HepG2 (cell line): ENCODE results near the gene PPEF2. TPM values are rescaled to one million over a fixed set of nuclear protein-coding genes. Genes with fewer than 3 reads are reported as not detected.

Experiments used
- ATAC-seq: fragments of 200-7000 bp; cut with Tn5 transposase; 3 replicates; pipeline ENCODE4 v1.9.1; 2020; ENCODE audit warnings: mild to moderate bottlenecking, moderate library complexity
- BruUV-seq: library from RNA; stranded (reverse); fragments of 400-500 nt; replicated peaks from 2 replicates; lab custom pipeline; 2021; lab: Mats Ljungman, UMichigan
- CTCF ChIA-PET: fragments of 300-600 bp; formaldehyde crosslinking; extraction: SDS; loops from one replicate; lab custom pipeline; 2021; ENCODE audit warnings: low total read pairs, inconsistent platforms, low intra/inter-chr PET ratio; lab: Yijun Ruan, JAX
- POLR2A ChIA-PET: fragments of 350-600 bp; sonication (Branson Sonifier 250); formaldehyde crosslinking; loops from one replicate; lab custom pipeline; 2020; ENCODE audit warnings: antibody characterized with exemption, inconsistent platforms; lab: Yijun Ruan, JAX
- DNase-seq: peaks from one replicate; pipeline ENCODE4 v3.0.0-alpha.2; 2015; ENCODE audit warnings: low spot score
- FAIRE-seq: peaks from 3 replicates; lab custom pipeline; 2011; peaks lifted over from hg19 to GRCh38; lab: Jason Lieb, UNC
- H2AFZ ChIP-seq: one replicate; pipeline ENCODE4 v1.6.1; 2011; ENCODE audit warnings: low read length, inconsistent platforms
- H3K27ac ChIP-seq: fragments of 300-600 bp; 3 replicates; pipeline ENCODE4 v1.8.0; 2011; ENCODE audit warnings: mixed run types, mild to moderate bottlenecking, mixed read lengths, low read length, inconsistent platforms; ENCODE audit not compliant: insufficient read depth; ENCODE audit errors: extremely low read length
- H3K27me3 ChIP-seq, 2 experiments: fragments of 200-600 bp in 1 of 2; 2 replicates in 1 of 2; 3 replicates in 1 of 2; pipeline versions ENCODE4 v1.6.0 to v1.8.0; 2011; ENCODE audit warnings: low read length in 2 of 2, mild to moderate bottlenecking in 2 of 2, moderate library complexity in 2 of 2, inconsistent platforms in 1 of 2; ENCODE audit not compliant: insufficient read depth in 2 of 2, control insufficient read depth in 1 of 2
- H3K36me3 ChIP-seq, 2 experiments: fragments of 200-600 bp in 1 of 2; replicated peaks in 1 of 2; 2 replicates in 1 of 2; 3 replicates in 1 of 2; pipeline versions ENCODE4 v1.5.1 to v1.8.0; 2011; ENCODE audit warnings: low read length in 2 of 2, inconsistent platforms in 1 of 2; ENCODE audit not compliant: insufficient read depth in 2 of 2, control insufficient read depth in 1 of 2
- H3K4me1 ChIP-seq: 2 replicates; pipeline ENCODE4 v1.5.1; 2012; ENCODE audit warnings: low read length, inconsistent platforms; ENCODE audit not compliant: insufficient read depth
- H3K4me2 ChIP-seq: 2 replicates; pipeline ENCODE4 v1.6.0; 2011; ENCODE audit warnings: low read depth, low read length, inconsistent platforms
- H3K4me3 ChIP-seq, 3 experiments: fragments of 200-600 bp in 1 of 3; sonication (generic), shearing (Covaris generic) in 1 of 3; replicated peaks in 1 of 3; 2 replicates each; pipeline ENCODE4 v1.5.1; 2011 to 2016; ENCODE audit warnings: low read length in 3 of 3, inconsistent platforms in 2 of 3, low read depth in 2 of 3, mild to moderate bottlenecking in 2 of 3, control low read depth in 1 of 3, mixed read lengths in 1 of 3; ENCODE audit not compliant: insufficient read depth in 1 of 3
- H3K79me2 ChIP-seq: one replicate; pipeline ENCODE4 v1.6.1; 2011; ENCODE audit warnings: low read length, inconsistent platforms; ENCODE audit not compliant: insufficient read depth
- H3K9ac ChIP-seq: 2 replicates; pipeline ENCODE4 v1.6.0; 2011; ENCODE audit warnings: mild to moderate bottlenecking, low read depth, low read length, inconsistent platforms; ENCODE audit not compliant: insufficient read depth
- H3K9me3 ChIP-seq: 2 replicates; pipeline ENCODE4 v1.5.1; 2012; ENCODE audit warnings: mild to moderate bottlenecking, low read length
- H4K20me1 ChIP-seq: 2 replicates; pipeline ENCODE4 v1.6.0; 2011; ENCODE audit warnings: inconsistent platforms, mild to moderate bottlenecking, low read length, moderate library complexity; ENCODE audit not compliant: insufficient read depth
- ATF7 ChIP-seq, 2 experiments: fragments of 450-650 bp in 1 of 2; sonication (generic) in 1 of 2; formaldehyde crosslinking in 1 of 2; IDR thresholded peaks; 2 replicates each; pipeline versions ENCODE4 v1.4.0 to v1.6.1; 2016 to 2020; ENCODE audit warnings: antibody characterized with exemption in 1 of 2, mild to moderate bottlenecking in 1 of 2, missing genetic modification reagents in 1 of 2
- CEBPG ChIP-seq: IDR thresholded peaks from 2 replicates; pipeline ENCODE4 v1.6.1; 2016
- FOSL1 ChIP-seq: sonication (generic); formaldehyde crosslinking; IDR thresholded peaks from 2 replicates; pipeline ENCODE4 v1.9.0; 2021; ENCODE audit warnings: missing genetic modification reagents, borderline replicate concordance
- FOSL2 ChIP-seq: sonication (generic); formaldehyde crosslinking; IDR thresholded peaks from 2 replicates; pipeline ENCODE4 v1.4.0; 2020; ENCODE audit warnings: missing genetic modification reagents
- NAIF1 ChIP-seq: sonication (generic); formaldehyde crosslinking; IDR thresholded peaks from 2 replicates; pipeline ENCODE4 v1.5.0; 2020; ENCODE audit warnings: mild to moderate bottlenecking, missing genetic modification reagents, borderline replicate concordance
- NCOA2 ChIP-seq: sonication (generic); formaldehyde crosslinking; IDR thresholded peaks from 2 replicates; pipeline ENCODE4 v1.8.0; 2022; ENCODE audit warnings: inconsistent platforms
- NPAS2 ChIP-seq: sonication (generic); formaldehyde crosslinking; IDR thresholded peaks from 2 replicates; pipeline ENCODE4 v1.8.0; 2022; ENCODE audit warnings: mild to moderate bottlenecking, missing genetic modification reagents, borderline replicate concordance
- NR2F6 ChIP-seq, 2 experiments: IDR thresholded peaks; 2 replicates each; pipeline ENCODE4 v1.6.1; 2016; ENCODE audit warnings: antibody characterized with exemption in 1 of 2, mild to moderate bottlenecking in 1 of 2
- SALL1 ChIP-seq: sonication (generic); formaldehyde crosslinking; IDR thresholded peaks from 2 replicates; pipeline ENCODE4 v1.8.0; 2022; ENCODE audit warnings: mild to moderate bottlenecking, missing genetic modification reagents
- SAP130 ChIP-seq: IDR thresholded peaks from 2 replicates; pipeline ENCODE4 v1.6.1; 2016; ENCODE audit warnings: low read depth
- SMYD3 ChIP-seq: sonication (generic); formaldehyde crosslinking; IDR thresholded peaks from 2 replicates; pipeline ENCODE4 v1.8.1; 2023; ENCODE audit warnings: mild to moderate bottlenecking, missing genetic modification reagents
- SOX6 ChIP-seq, 2 experiments: fragments of 450-650 bp in 1 of 2; sonication (generic) in 1 of 2; formaldehyde crosslinking in 1 of 2; IDR thresholded peaks; 2 replicates each; pipeline versions ENCODE4 v1.4.0 to v1.6.1; 2017 to 2020; ENCODE audit warnings: antibody characterized with exemption in 1 of 2, mild to moderate bottlenecking in 1 of 2, missing genetic modification reagents in 1 of 2
- TEAD3 ChIP-seq: optimal IDR thresholded peaks from 2 replicates; pipeline ENCODE3; 2016; ENCODE audit warnings: borderline replicate concordance
- TSC22D2 ChIP-seq: sonication (generic); formaldehyde crosslinking; IDR thresholded peaks from 2 replicates; pipeline ENCODE4 v1.5.1; 2020; ENCODE audit warnings: missing genetic modification reagents, mild to moderate bottlenecking, borderline replicate concordance
- ZNF12 ChIP-seq: sonication (generic); formaldehyde crosslinking; IDR thresholded peaks from 2 replicates; pipeline ENCODE4 v1.5.0; 2020; ENCODE audit warnings: missing genetic modification reagents
- ZNF446 ChIP-seq: sonication (generic); formaldehyde crosslinking; IDR thresholded peaks from 2 replicates; pipeline ENCODE4 v1.5.0; 2020; ENCODE audit warnings: mild to moderate bottlenecking, missing genetic modification reagents
- ZNF550 ChIP-seq: sonication (generic); formaldehyde crosslinking; IDR thresholded peaks from 2 replicates; pipeline ENCODE4 v1.4.0; 2020; ENCODE audit warnings: mild to moderate bottlenecking, missing genetic modification reagents, borderline replicate concordance
- ZNF629 ChIP-seq: sonication (generic); formaldehyde crosslinking; conservative IDR thresholded peaks from 2 replicates; pipeline ENCODE4 v1.5.0; 2020; ENCODE audit warnings: missing genetic modification reagents
- ZNF773 ChIP-seq: sonication (generic); formaldehyde crosslinking; IDR thresholded peaks from 2 replicates; pipeline ENCODE4 v1.4.0; 2020; ENCODE audit warnings: missing genetic modification reagents, borderline replicate concordance
- ZNF788 ChIP-seq: sonication (generic); formaldehyde crosslinking; IDR thresholded peaks from 2 replicates; pipeline ENCODE4 v1.5.0; 2020; ENCODE audit warnings: mild to moderate bottlenecking, missing genetic modification reagents, borderline replicate concordance
- WGBS: methylation state at CpG from one replicate; pipeline ENCODE4 v1.1.6; 2017; ENCODE audit warnings: low lambda C conversion rate; 5-methylcytosine and 5-hydroxymethylcytosine counted together
- in situ Hi-C: cut with HindIII; loops from 2 replicates; pipeline ENCODE4 v1.10.0; 2017; ENCODE audit warnings: low pct_unique_long_range_greater_than_20kb; ENCODE audit not compliant: extremely low pct_ligation_motif_present
- intact Hi-C: fragments of 100-400 bp; cut with micrococcal nuclease; formaldehyde crosslinking; loops from one replicate; pipeline ENCODE4 v1.10.0; 2022; ENCODE audit not compliant: unreplicated experiment
- polyA plus RNA-seq, 8 experiments: library from polyadenylated mRNA; depleted of rRNA in 3 of 8; stranded (reverse) in 7 of 8; unstranded in 1 of 8; fragments of >200 nt; fragmentation: Illumina TruSeq in 4 of 8; extraction: Trizol in 4 of 8; gene quantifications; 2 replicates each; pipeline versions ENCODE4 v1.2.1 to v1.2.3, GENCODE V29; 2011 to 2016; ENCODE audit warnings: low read depth in 4 of 8, missing spikeins in 1 of 8, mixed read lengths in 1 of 8; ENCODE audit not compliant: insufficient read depth in 1 of 8
- total RNA-seq, 5 experiments: library from RNA; depleted of rRNA; stranded (reverse); fragments of >200 nt; fragmentation: Illumina TruSeq; extraction: Trizol; gene quantifications; 2 replicates each; pipeline ENCODE4 v1.2.3, GENCODE V29; 2016; ENCODE audit warnings: low read depth in 1 of 5
- TF ChIP-seq, protein P1 (sequence below): sonication (generic); formaldehyde crosslinking; conservative IDR thresholded peaks from 2 replicates; pipeline ENCODE4 v1.4.0; 2020; ENCODE audit warnings: missing genetic modification reagents
- TF ChIP-seq, protein P2 (sequence below): sonication (generic); formaldehyde crosslinking; conservative IDR thresholded peaks from 2 replicates; pipeline ENCODE4 v1.4.0; 2020; ENCODE audit warnings: mild to moderate bottlenecking, missing genetic modification reagents, moderate library complexity

The PPEF2 gene
- total and polyA plus RNA-seq, 2 of the 13 experiments (the other 11 are each of a cell fraction or from before 2014, with no cell fraction given): 0.01 TPM; not detected in 1

DNA sequence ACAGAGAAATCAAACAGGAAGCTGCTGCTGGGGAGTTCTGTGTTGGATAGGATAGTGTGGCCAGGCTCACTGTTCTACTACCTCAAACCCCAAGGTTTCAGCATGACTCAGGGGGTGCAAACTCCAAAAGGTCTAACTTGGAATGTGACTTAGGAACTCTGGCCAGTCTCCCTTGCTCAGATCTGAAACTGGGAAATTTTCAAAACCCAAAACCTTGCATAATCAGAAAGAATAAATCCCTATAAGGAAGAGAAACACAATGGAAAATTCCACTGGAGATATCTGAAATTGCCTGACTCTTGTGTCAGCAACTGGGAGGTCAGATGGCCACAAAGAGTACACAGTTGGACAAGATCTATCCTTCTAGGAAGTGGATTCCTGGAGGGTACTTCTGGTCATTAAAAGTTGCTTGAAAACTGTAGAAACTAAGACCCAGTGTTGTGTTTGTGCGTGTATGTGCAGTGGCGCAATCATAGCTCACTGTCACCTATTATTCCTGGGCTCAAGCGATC, 58.0 kb downstream of the PPEF2 start:
- 20% methylated on average over 3 of the region's 3 CpGs for WGBS
- Histone ChIP-seq H2AFZ (no peak overlapping the region), H3K79me2 (no peaks in the 10 kb centered on the region), H3K9ac (0 out of 2 replicates have a peak overlapping the region, but pooled peaks have one; percentile 7), H3K27me3 (no peaks in the 10 kb centered on the region), H3K4me2 (peak overlapping the region; percentile 64), H3K4me1 (peaks cover 61% of the 10 kb centered on the region), H3K36me3 (no peaks in the 10 kb centered on the region), H3K27ac (peak overlapping the region; percentile 23), H4K20me1 (no peaks in the 10 kb centered on the region), H3K9me3 (no peaks in the 10 kb centered on the region), H3K4me3 (peak overlapping the region in 2 of 3 experiments; percentile 18 to 25; a peak in 2 of 6 replicates)
- intact Hi-C loops (no loop called here), in situ Hi-C loops (no loop called here)
- FAIRE-seq (peak; percentile 72), DNase-seq (peak; percentile 76), ATAC-seq (peak; percentile 36)
- POLR2A ChIA-PET: no interaction called here
- CTCF ChIA-PET: no interaction called here
- no TSS peak for BruUV-seq
- no peak for TF ChIP-seq ZNF446
- TF ChIP-seq ATF7 (IDR thresholded peaks at IDR 0.05): no peak
- TF ChIP-seq ATF7 (CRISPR knock-in tag; IDR thresholded peaks at IDR 0.05): no peak
- no peak for TF ChIP-seq SMYD3 (CRISPR knock-in tag)
- peak; percentile 74 for TF ChIP-seq CEBPG (CRISPR knock-in tag)
- TF ChIP-seq ZNF773: no peak
- TF ChIP-seq TSC22D2 (CRISPR knock-in tag): no peak
- TF ChIP-seq NR2F6 (IDR thresholded peaks at IDR 0.05): peak; percentile 35; the same call in 1 of the 2 replicates
- no peak for TF ChIP-seq NR2F6 (CRISPR knock-in tag; IDR thresholded peaks at IDR 0.05)
- TF ChIP-seq FOSL2: peak; percentile 65
- TF ChIP-seq, protein P1, sequence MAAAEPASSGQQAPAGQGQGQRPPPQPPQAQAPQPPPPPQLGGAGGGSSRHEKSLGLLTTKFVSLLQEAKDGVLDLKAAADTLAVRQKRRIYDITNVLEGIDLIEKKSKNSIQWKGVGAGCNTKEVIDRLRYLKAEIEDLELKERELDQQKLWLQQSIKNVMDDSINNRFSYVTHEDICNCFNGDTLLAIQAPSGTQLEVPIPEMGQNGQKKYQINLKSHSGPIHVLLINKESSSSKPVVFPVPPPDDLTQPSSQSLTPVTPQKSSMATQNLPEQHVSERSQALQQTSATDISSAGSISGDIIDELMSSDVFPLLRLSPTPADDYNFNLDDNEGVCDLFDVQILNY (CRISPR knock-in tag): no peak
- TF ChIP-seq ZNF550 (CRISPR knock-in tag): no peak
- peak; percentile 13; the same call in 1 of the 2 replicates for TF ChIP-seq SALL1 (CRISPR knock-in tag)
- no peak for TF ChIP-seq NAIF1 (CRISPR knock-in tag)
- TF ChIP-seq ZNF629 (CRISPR knock-in tag): no peak
- no peak for TF ChIP-seq SOX6 (IDR thresholded peaks at IDR 0.05)
- TF ChIP-seq SOX6 (CRISPR knock-in tag; IDR thresholded peaks at IDR 0.05): peak; percentile 61
- peak; percentile 18; the same call in 1 of the 2 replicates for TF ChIP-seq ZNF12
- no peak for TF ChIP-seq ZNF788 (CRISPR knock-in tag)
- TF ChIP-seq TEAD3 (CRISPR knock-in tag): peak; percentile 15
- peak; percentile 28; the same call in 1 of the 2 replicates for TF ChIP-seq SAP130 (CRISPR knock-in tag)
- TF ChIP-seq NPAS2: no peak
- 0 out of 2 replicates have a peak, but pooled peaks have one; percentile 24 for TF ChIP-seq NCOA2 (CRISPR knock-in tag)
- peak; percentile 47; the same call in 1 of the 2 replicates for TF ChIP-seq FOSL1 (CRISPR knock-in tag)
- TF ChIP-seq, protein P2, sequence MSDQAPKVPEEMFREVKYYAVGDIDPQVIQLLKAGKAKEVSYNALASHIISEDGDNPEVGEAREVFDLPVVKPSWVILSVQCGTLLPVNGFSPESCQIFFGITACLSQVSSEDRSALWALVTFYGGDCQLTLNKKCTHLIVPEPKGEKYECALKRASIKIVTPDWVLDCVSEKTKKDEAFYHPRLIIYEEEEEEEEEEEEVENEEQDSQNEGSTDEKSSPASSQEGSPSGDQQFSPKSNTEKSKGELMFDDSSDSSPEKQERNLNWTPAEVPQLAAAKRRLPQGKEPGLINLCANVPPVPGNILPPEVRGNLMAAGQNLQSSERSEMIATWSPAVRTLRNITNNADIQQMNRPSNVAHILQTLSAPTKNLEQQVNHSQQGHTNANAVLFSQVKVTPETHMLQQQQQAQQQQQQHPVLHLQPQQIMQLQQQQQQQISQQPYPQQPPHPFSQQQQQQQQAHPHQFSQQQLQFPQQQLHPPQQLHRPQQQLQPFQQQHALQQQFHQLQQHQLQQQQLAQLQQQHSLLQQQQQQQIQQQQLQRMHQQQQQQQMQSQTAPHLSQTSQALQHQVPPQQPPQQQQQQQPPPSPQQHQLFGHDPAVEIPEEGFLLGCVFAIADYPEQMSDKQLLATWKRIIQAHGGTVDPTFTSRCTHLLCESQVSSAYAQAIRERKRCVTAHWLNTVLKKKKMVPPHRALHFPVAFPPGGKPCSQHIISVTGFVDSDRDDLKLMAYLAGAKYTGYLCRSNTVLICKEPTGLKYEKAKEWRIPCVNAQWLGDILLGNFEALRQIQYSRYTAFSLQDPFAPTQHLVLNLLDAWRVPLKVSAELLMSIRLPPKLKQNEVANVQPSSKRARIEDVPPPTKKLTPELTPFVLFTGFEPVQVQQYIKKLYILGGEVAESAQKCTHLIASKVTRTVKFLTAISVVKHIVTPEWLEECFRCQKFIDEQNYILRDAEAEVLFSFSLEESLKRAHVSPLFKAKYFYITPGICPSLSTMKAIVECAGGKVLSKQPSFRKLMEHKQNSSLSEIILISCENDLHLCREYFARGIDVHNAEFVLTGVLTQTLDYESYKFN (CRISPR knock-in tag): 0 out of 2 replicates have a peak, but pooled peaks have one; percentile 21
